CD4-positive, alpha-beta T cell treated with Interleukin-21 for 1 hour (primary cell): ENCODE results near the gene SHPK.
"Not testable (repeated sequence)": the region's sequence is repeated elsewhere in the genome, so short reads cannot be mapped to it uniquely, and the experiment has no call there.

Experiments
- DNase-seq: peaks from one replicate; pipeline ENCODE4 v3.0.0-alpha.2; 2020

The SHPK gene

DNA sequence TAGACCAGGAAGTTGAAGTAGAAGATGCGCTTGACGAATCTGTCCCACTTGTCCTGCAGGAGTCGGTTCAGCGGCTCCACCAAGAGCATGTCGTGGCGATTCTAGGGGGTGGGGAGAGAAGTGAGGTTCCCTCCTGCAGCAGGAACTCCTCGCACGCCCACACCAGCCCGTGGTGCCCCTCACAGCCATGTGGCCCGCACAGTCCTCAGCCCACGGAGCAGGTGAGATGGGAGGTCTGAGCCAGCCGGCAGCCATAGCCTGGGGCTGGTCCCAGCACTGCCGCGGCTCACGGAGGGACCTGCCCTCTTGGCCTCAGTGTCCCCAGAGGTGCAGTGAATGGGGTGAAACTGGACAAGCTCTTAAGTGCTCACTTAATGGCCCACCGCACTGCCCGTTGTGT, 50.2 kb downstream of the SHPK start:
- no peak for DNase-seq

DNA sequence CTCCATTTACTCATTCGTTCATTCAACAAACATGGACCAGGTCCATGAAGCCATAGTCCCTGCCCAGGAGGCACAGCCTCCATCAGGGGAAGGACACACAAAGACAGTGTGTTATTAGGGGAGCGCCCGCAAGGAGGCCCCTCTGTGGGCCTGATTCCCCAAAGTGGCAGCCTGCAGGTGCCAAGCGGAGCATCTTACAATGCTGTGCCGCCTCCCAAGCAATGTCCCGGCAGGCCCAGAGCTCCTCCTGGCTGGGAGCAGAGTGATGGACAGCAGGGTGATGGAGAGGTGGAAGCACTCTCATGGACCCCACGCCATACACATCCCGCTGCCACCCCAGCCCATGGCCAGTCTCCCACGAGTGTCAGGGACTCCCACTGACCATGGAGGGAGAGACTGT, 52.6 kb downstream of the SHPK start:
- no peak for DNase-seq

DNA sequence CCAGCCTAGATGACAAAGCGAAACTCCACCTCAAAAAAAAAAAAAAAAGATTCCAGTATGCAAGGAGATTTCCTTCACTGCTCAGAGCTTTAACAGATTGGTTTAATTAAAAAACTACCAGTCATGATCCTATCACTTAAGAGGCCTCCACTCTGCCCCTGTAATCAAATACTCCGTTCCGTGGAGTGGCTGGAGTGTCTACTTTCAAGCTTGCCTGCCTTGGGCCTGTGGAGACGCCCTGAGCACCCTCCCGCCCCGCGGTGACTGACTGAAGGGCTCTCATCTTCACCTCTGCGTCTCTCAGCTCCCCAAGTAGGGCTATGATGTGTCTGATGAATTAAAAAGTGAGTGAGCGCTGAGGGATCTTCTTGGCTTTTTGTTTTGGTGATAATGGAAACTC, 53.1 kb downstream of the SHPK start:
- no peak for DNase-seq

GRCh38 chr17:3578667-3579066, 57.4 kb downstream of the SHPK start:
- not testable (repeated sequence) for DNase-seq

DNA sequence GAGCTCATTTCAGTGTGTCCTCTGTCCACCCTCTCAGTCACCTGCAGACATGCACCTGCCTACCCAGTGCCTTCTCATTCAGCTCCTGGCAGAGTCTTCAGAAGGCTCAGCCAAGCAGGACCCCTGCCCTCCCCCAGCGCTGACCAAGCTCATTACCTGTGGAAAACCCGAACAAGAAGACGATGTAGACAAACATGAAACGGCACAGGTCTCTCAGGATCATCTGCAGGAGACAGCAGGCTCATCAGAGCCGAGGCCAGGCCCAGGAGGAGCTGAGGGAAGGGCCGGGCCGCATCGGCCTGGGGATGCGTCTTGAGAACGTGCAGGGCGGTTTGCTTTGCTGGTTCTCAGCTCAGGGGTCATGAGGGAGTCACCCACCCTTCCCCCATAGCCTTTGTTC, 59.1 kb downstream of the SHPK start:
- DNase-seq = no peak

DNA sequence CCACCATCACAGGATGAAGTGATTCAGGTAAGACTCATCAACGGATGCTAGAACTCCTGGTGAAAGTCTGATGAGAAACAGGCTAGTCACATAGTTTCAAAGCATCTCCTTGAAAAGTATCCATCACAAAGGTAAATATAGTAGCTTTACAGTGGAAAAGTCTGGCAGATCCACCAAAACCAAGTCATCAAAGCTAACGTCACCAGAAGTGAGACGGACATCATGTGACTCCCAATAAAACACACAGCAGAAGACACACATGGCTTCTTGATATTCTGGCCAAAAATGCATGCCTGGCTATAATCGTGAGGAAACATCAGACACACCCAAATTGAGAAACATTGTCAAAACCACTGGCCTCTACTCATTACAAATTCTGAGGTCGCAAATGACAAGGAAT, 60.5 kb downstream of the SHPK start:
- no peak for DNase-seq

DNA sequence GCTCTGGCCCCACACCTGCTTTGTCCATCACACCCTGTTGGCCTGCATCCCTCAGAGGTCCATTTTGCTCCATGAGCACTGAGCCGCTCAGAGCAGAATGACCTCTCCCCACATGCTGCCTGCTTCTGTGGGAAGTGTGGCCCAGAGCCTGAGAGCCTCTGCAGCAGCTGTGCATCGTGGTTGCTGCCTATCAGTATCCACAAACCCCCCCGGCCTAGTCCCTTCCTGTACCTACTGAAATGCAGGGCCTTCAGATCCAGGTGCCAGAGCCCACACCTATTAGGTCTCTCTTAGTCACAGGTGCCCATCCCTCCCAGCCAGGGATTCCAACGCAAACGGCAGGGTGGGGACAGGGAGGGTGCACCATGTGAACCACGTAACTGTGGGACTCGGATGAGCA, 61.8 kb downstream of the SHPK start:
- DNase-seq = no peak

DNA sequence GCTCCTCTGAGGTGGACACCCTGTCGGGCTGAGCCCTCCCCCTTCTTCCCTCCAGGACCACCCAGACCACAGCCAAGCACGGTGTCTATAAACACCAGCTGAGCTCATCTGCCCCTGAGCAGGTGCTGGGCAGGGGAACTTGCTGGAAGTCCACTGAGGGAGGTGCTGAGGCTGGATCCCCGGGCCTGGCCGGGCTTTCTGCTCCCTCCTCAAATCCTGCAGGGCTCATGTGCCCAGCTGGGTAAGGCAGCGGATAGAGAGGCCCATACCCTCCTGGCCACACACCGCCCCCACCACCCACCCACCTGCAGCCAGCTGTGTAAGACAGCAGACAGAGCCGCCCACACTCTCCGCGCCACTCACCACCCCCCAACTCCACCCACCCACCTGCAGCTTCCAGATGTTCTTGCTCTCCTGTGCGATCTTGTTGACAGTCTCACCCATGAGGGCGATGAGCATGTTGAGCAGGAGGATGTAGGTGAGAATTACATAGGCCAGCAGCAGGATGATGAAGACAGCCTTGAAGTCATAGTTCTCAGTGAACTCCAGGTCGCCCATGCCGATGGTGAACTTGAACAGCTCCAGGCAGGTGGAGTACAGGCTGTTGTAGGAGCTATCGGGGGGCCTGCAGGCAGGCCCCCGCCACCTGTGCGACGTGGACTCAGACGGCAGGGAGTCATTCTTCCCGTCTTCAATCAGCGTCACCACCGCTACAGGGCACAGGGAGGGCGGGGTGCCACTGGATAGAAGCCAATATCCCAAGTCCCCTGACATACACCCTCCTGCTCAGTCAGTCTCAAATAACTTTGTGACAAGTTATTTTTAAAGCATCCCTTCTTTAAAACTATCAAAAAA, 62.6 kb downstream of the SHPK start:
- no peak for DNase-seq

GRCh38 chr17:3572231-3572630, 63.8 kb downstream of the SHPK start:
- no peak for DNase-seq

DNA sequence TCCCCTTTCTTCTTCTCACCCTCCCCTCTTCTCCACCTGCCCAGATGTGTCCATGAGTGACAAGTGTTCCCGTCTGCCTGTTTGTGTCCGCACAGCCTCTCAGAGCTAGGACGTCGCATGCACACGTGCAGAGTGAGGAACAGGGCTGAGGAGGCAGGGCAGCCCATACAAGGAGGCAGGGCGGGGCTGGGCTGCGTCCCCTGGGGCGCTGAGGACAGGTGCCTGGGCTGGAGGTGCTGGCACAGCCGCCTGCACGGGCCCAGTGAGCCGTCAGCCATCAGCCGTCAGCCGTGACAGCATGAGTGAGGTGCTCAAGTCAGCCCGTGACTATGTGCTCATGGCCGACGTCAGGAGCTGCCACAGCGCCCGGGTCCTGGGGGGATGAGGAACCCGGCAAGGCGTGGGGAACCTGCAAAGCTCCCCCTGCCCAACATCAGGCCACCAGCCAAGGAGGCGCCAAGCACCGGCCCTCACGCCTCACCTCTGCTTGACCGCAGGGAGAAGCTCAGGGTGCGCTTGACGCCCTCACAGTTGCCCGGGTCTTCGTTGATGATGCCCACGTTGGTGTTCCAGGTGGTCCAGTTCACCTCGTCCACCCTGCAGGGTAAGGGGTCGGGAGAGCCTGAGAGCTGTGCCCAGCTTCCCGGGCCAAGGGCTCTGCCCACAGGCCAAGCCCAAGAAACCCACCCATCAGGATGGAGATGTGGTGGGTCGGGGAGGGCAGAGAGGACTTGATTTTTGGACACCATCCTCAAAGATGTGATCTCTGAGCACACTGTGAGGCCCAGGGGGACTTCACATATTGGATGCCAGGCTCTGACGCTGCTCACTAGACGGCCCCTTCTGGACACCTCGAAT, 64.8 kb downstream of the SHPK start:
- no peak for DNase-seq

- no peak for DNase-seq
Measured at GRCh38 chr17:3569534-3570137, 66.4 kb downstream of the SHPK start.

DNA sequence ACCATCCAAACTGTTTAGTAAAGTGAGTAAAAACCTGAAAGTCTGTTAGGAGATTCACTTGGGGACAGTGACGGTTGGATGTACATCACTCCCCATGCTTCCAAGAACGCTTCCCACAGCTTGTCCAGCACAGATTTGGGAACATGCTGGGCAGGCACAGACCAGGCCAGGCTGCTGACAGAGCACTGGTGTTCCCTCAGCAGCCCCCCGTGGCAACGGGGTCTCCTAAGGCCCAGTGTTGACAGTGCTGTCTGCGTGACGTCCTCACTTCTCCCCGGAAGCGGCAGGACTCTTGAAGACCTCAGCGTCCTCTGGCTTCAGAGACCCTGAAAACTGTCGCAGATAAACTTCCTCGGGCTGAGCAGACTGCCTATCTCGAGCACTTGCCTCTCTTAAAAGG, 69.5 kb downstream of the SHPK start:
- no peak for DNase-seq

DNA sequence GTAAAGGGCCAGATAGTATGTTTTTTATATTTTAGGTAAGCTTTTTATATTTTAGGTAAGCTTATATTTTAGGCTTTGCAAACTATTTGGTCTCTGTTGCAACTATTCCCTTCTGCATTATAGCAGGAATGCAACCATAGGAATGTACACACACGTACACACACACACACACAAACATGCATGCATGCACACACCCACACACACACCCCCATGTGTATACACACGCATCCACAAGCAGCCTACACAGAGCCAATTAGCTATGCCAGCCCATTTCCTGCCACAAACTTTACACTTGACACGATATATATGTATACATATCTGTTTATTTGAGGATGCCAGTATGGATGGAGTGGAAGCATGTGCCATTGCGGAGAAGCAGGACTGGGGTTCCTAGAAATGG, 70.9 kb downstream of the SHPK start:
- DNase-seq = no peak

DNA sequence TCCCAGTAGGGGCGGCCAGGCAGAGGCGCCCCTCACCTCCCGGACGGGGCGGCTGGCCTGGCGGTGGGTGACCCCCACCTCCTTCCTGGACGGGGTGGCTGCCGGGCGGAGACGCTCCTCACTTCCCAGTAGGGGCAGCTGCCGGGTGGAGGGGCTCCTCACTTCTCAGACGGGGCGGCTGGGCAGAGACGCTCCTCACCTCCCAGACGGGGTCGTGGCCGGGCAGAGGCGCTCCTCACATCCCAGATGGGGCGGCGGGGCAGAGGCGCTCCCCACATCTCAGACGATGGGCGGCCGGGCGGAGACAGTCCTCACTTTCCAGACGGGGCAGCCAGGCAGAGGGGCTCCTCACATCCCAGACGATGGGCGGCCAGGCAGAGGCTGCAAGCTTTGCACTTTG, 71.8 kb downstream of the SHPK start:
- not testable (repeated sequence) for DNase-seq

GRCh38 chr17:3559270-3559645, 76.8 kb downstream of the SHPK start:
- no peak for DNase-seq

GRCh38 chr17:3558603-3559269, 77.3 kb downstream of the SHPK start:
- peak; percentile 53 for DNase-seq
